ENCODE results near the gene OBSCN. TPM values are rescaled to one million over a fixed set of nuclear protein-coding genes. Genes with fewer than 3 reads are reported as not detected.

Gene OBSCN
- total and polyA plus RNA-seq, 10 of the 15 experiments (the other 5 are each of a cell fraction or from before 2014, with no cell fraction given): 0.01 to 0.36 (median 0.08) TPM; not detected in 2

- no peak for TF ChIP-seq USF2 (IDR thresholded peaks at IDR 0.05; ENCODE audit: borderline replicate concordance, low read depth, low read length)
Observed at GRCh38 chr1:228171221-228171891, 36.5 kb upstream of the OBSCN start (continued).

GRCh38 chr1:228172591-228173527, 35.0 kb upstream of the OBSCN start:
- no peak overlapping the region for H2AFZ ChIP-seq (ENCODE audit: control insufficient read depth, low read depth, low read length)
- no peak for FAIRE-seq
- peaks cover 0 to 5% of the 10 kb centered on the region in 2 experiments; a peak in 2 of 4 replicates for H3K36me3 ChIP-seq (ENCODE audit: control insufficient read depth in 2 of 2, insufficient read depth in 2 of 2, low read length in 1 of 2)
- no peak for DNase-seq (ENCODE audit: low read depth, low spot score)
- ChIA-PET CTCF (interaction anchor here (0.8 kb wide), 1 partner anchor 40 kb away, joined by 3 read pairs; no protein-coding TSS in a partner anchor), POLR2A (no interaction called here), SMC1A (ENCODE audit: uncharacterized antibody, unreplicated experiment) (no interaction called here), RAD21 (ENCODE audit: unreplicated experiment) (no interaction called here)
- intact Hi-C loops (cut with micrococcal nuclease; ENCODE audit: unreplicated experiment): no loop called here
- no peak overlapping the region for H3K9ac ChIP-seq (ENCODE audit: control insufficient read depth, insufficient read depth, low read length)
- in situ Hi-C loops (cut with MboI): loop anchor here (5.0 kb wide), 1 partner anchor 36 kb away; no protein-coding TSS in a partner anchor
- H3K27me3 ChIP-seq (replicated peaks in 1 of 2; ENCODE audit: control insufficient read depth in 2 of 2, insufficient read depth in 2 of 2, low read length in 1 of 2): no peaks in the 10 kb centered on the region
- ATAC-seq: no peak
- TF ChIP-seq POLR2AphosphoS2 (IDR thresholded peaks at IDR 0.05; ENCODE audit: low read depth, low read length) (no peak), ZSCAN29 (IDR thresholded peaks at IDR 0.05) (no peak), NR2C2 (IDR thresholded peaks at IDR 0.05; ENCODE audit: borderline replicate concordance, control insufficient read depth, insufficient read length, low read depth) (no peak), BCLAF1 (IDR thresholded peaks at IDR 0.05) (no peak), DPF2 (IDR thresholded peaks at IDR 0.05) (no peak), JUND (IDR thresholded peaks at IDR 0.05; ENCODE audit: low read depth, low read length) (no peak), RBBP5 (conservative IDR thresholded peaks at IDR 0.05) (no peak), SMARCA5 (IDR thresholded peaks at IDR 0.05) (no peak), CTCF (IDR thresholded peaks at IDR 0.05 in 2 of 3, conservative IDR thresholded peaks at IDR 0.05 in 1 of 3; ENCODE audit: control insufficient read depth in 2 of 3, extremely low read depth in 1 of 3, insufficient read depth in 1 of 3, low read depth in 3 of 3, low read length in 3 of 3) (no peak)
- BruUV-seq (replicated peaks): no TSS peak
- no peaks in the 10 kb centered on the region for H4K20me1 ChIP-seq (ENCODE audit: control insufficient read depth, insufficient read depth)
- H3K4me3 ChIP-seq: no peak overlapping the region
- peaks cover 6% of the 10 kb centered on the region for H3K4me1 ChIP-seq (ENCODE audit: control insufficient read depth, insufficient read depth, low read length)
- WGBS (ENCODE audit: insufficient coverage, insufficient replicate concordance, low lambda C conversion rate, missing lambda C conversion rate): 63% methylated on average over 18 of the region's 21 CpGs
- no peak overlapping the region for H3K27ac ChIP-seq (ENCODE audit: control insufficient read depth, insufficient read depth)
- no peaks in the 10 kb centered on the region for H3K79me2 ChIP-seq (ENCODE audit: control insufficient read depth, insufficient read depth, low read length)
- H3K4me2 ChIP-seq (ENCODE audit: control insufficient read depth, insufficient read depth): peak overlapping the region; percentile 30
- no peaks in the 10 kb centered on the region for H3K9me3 ChIP-seq (replicated peaks; ENCODE audit: control insufficient read depth, insufficient read depth, low read length)
